H1 (cell line): Measurements from ENCODE around the gene C1RL. TPM values are rescaled to one million over a fixed set of nuclear protein-coding genes. Genes with fewer than 3 reads are reported as not detected.

ENCODE experiments used
- SP1 ChIP-seq: IDR thresholded peaks from 2 replicates; pipeline ENCODE4 v1.6.1; 2011; ENCODE audit warnings: low read depth, low read length
- polyA plus RNA-seq, 7 experiments: library from polyadenylated mRNA; depleted of rRNA in 3 of 7; stranded (reverse) in 5 of 7; unstranded in 2 of 7; fragments of >200 nt in 5 of 7; fragments of 200-250 nt in 2 of 7; gene quantifications; 1 replicate in 5 of 7; 2 replicates in 1 of 7; 4 replicates in 1 of 7; pipeline versions ENCODE4 v1.2.1 to v1.2.3, GENCODE V29; 2011 to 2013; ENCODE audit warnings: missing spikeins in 2 of 7, mixed read lengths in 2 of 7
- total RNA-seq: library from RNA; stranded (reverse); fragmentation: NEBNext Ultra II Directional; extraction: Animal tissue kit (Norgen Biotek cat#: 25700); gene quantifications from 2 replicates; pipeline ENCODE4 v1.2.1, GENCODE V29; 2021

Gene C1RL
- total and polyA plus RNA-seq, 2 of the 8 experiments (the other 6 are each of a cell fraction or from before 2014, with no cell fraction given) = 11.4 to 15.5 TPM

DNA sequence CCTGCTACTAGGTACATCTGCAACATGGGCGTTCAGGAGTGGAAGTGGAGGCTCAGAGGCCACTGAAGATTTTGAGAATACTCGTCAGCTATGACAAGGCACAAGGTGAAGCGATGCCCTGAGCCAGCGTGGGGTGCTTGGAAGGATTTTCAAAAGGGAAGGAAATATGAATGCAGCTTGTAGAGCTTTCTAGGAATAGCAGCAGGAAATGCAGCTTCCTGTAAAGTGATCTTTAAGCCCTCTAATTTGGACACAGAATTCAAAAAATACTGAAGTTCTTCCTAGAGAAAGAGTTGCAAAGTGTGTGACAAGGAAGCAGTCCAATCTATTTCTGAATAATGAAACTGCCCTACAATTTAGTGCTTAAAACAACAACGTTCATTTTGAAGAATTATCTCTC lies 61.7 kb downstream of the C1RL start (continued):
- no peak for TF ChIP-seq SP1
- TF ChIP-seq, all 59 proteins: peak for 0
